ENCODE results near the gene LDB2. TPM values are rescaled to one million over a fixed set of nuclear protein-coding genes. Genes with fewer than 3 reads are reported as not detected.

The LDB2 gene
- polyA plus RNA-seq, 3 donors = not detected

GRCh38 chr4:16544251-16544721 lies 354.2 kb downstream of the LDB2 start:
- intact Hi-C loops (cut with micrococcal nuclease) = no loop called here
- no peak overlapping the region for H3K27ac ChIP-seq (ENCODE audit: low read depth in 1 of 2, low read length in 2 of 2)
- WGBS (ENCODE audit: insufficient coverage) = 76% methylated on average over 6 of the region's 6 CpGs

GRCh38 chr4:16537926-16538325 lies 360.5 kb downstream of the LDB2 start:
- H3K9me3 ChIP-seq (replicated peaks in 1 of 2; ENCODE audit: control insufficient read depth in 1 of 2, insufficient read depth in 1 of 2, low read length in 2 of 2) = no peaks in the 10 kb centered on the region
- H3K4me1 ChIP-seq (ENCODE audit: control insufficient read depth in 1 of 2, insufficient read depth in 2 of 2, low read length in 2 of 2) = no peaks in the 10 kb centered on the region
- no peaks in the 10 kb centered on the region for H4K20me1 ChIP-seq (ENCODE audit: insufficient read depth, low read length)
- H2AFZ ChIP-seq (ENCODE audit: insufficient read depth, low read depth, low read length, poor library complexity, severe bottlenecking) = no peak overlapping the region
- H3K79me2 ChIP-seq (ENCODE audit: insufficient read depth, low read length) = no peaks in the 10 kb centered on the region
- no peak overlapping the region for H3K27ac ChIP-seq (ENCODE audit: low read depth in 1 of 2, low read length in 2 of 2)
- no peaks in the 10 kb centered on the region for H3K36me3 ChIP-seq (replicated peaks in 1 of 2; ENCODE audit: control insufficient read depth in 1 of 2, insufficient read depth in 2 of 2, low read length in 2 of 2)
- no peak overlapping the region for H3K4me2 ChIP-seq (replicated peaks; ENCODE audit: extremely low read depth, low read length, poor library complexity, severe bottlenecking)
- no peak overlapping the region for H3K4me3 Mint-ChIP-seq
- no CpG with 5 or more reads among the region's 1 CpG for WGBS (ENCODE audit: insufficient coverage)
- peaks cover 0 to 9% (median 5%) of the 10 kb centered on the region in 7 donors for H3K9me3 Mint-ChIP-seq
- no peaks in the 10 kb centered on the region for H3K27me3 Mint-ChIP-seq (ENCODE audit: low read depth in 3 of 3)
- no peaks in the 10 kb centered on the region for H3K36me3 Mint-ChIP-seq
- H3K27ac Mint-ChIP-seq = no peak overlapping the region
- no peak overlapping the region for H3K9ac ChIP-seq (ENCODE audit: insufficient read depth, low read length, poor library complexity, severe bottlenecking)
- no peak for TF ChIP-seq CTCF (IDR thresholded peaks at IDR 0.05)
- no peak for DNase-seq
- intact Hi-C loops (cut with micrococcal nuclease) = loop anchor here in 1 of 2 donors (2.0 kb wide), 1 partner anchor 43 kb away; no protein-coding TSS in a partner anchor
- H3K4me1 Mint-ChIP-seq = peaks cover 8% of the 10 kb centered on the region
- H3K27me3 ChIP-seq (ENCODE audit: control insufficient read depth in 2 of 2, insufficient read depth in 2 of 2, low read length in 2 of 2) = no peaks in the 10 kb centered on the region
- no peak overlapping the region for H3K4me3 ChIP-seq (replicated peaks in 1 of 3; ENCODE audit: low read depth in 2 of 3, low read length in 3 of 3)

More at GRCh38 chr4:16544251-16544721, 354.2 kb downstream of the LDB2 start:
- H3K4me3 Mint-ChIP-seq = no peak overlapping the region
- no peaks in the 10 kb centered on the region for H3K9me3 ChIP-seq (replicated peaks in 1 of 2; ENCODE audit: control insufficient read depth in 1 of 2, insufficient read depth in 1 of 2, low read length in 2 of 2)
- H3K9me3 Mint-ChIP-seq = peaks cover 0 to 8% (median 5%) of the 10 kb centered on the region in 7 donors
- H3K4me3 ChIP-seq (replicated peaks in 1 of 3; ENCODE audit: low read depth in 2 of 3, low read length in 3 of 3) = no peak overlapping the region
- no peaks in the 10 kb centered on the region for H3K4me1 ChIP-seq (ENCODE audit: control insufficient read depth in 1 of 2, insufficient read depth in 2 of 2, low read length in 2 of 2)
- no peak overlapping the region for H3K9ac ChIP-seq (ENCODE audit: insufficient read depth, low read length, poor library complexity, severe bottlenecking)
- H3K36me3 ChIP-seq (replicated peaks in 1 of 2; ENCODE audit: control insufficient read depth in 1 of 2, insufficient read depth in 2 of 2, low read length in 2 of 2) = no peaks in the 10 kb centered on the region
- no peak for TF ChIP-seq CTCF (IDR thresholded peaks at IDR 0.05)
- no peak overlapping the region for H3K4me2 ChIP-seq (replicated peaks; ENCODE audit: extremely low read depth, low read length, poor library complexity, severe bottlenecking)
- no peak overlapping the region for H2AFZ ChIP-seq (ENCODE audit: insufficient read depth, low read depth, low read length, poor library complexity, severe bottlenecking)
- H3K27ac Mint-ChIP-seq = no peak overlapping the region
- H3K79me2 ChIP-seq (ENCODE audit: insufficient read depth, low read length) = no peaks in the 10 kb centered on the region
- no peaks in the 10 kb centered on the region for H3K27me3 ChIP-seq (ENCODE audit: control insufficient read depth in 2 of 2, insufficient read depth in 2 of 2, low read length in 2 of 2)
- no peaks in the 10 kb centered on the region for H3K4me1 Mint-ChIP-seq
- DNase-seq = no peak
- no peaks in the 10 kb centered on the region for H3K36me3 Mint-ChIP-seq
- no peaks in the 10 kb centered on the region for H4K20me1 ChIP-seq (ENCODE audit: insufficient read depth, low read length)
- peaks cover 0 to 3% (median 0%) of the 10 kb centered on the region in 3 donors for H3K27me3 Mint-ChIP-seq (ENCODE audit: low read depth in 3 of 3)

All from CD14-positive monocyte (primary cell).